ENCODE data around the gene MZT1.

- TF ChIP-seq POLR2A (IDR thresholded peaks at IDR 0.05) (no peak), CTCF (IDR thresholded peaks at IDR 0.05) (no peak)
These were observed 23.8 kb upstream of the MZT1 start for GRCh38 chr13:72751220-72751619.

All from esophagus squamous epithelium (tissue), 4 donors.